PFSK-1 (cell line): ENCODE results near the gene BRD7.

Source experiments
- POLR2AphosphoS5 ChIP-seq: IDR thresholded peaks from 2 replicates; pipeline ENCODE4 v1.6.1; 2012; ENCODE audit warnings: low read depth, mild to moderate bottlenecking, control low read depth, low read length, moderate library complexity
- TAF1 ChIP-seq: IDR thresholded peaks from 2 replicates; pipeline ENCODE4 v1.6.1; 2012; ENCODE audit warnings: low read length, control low read depth, borderline replicate concordance; ENCODE audit not compliant: insufficient read depth
- TF ChIP-seq, protein P1 (sequence below), 2 experiments: IDR thresholded peaks; 2 replicates each; pipeline versions ENCODE4 v1.6.1 to v1.8.0; 2011 to 2012; ENCODE audit warnings: low read depth in 2 of 2, low read length in 2 of 2, control low read depth in 1 of 2, inconsistent platforms in 1 of 2, mild to moderate bottlenecking in 1 of 2, moderate library complexity in 1 of 2; ENCODE audit not compliant: insufficient read depth in 1 of 2

DNA sequence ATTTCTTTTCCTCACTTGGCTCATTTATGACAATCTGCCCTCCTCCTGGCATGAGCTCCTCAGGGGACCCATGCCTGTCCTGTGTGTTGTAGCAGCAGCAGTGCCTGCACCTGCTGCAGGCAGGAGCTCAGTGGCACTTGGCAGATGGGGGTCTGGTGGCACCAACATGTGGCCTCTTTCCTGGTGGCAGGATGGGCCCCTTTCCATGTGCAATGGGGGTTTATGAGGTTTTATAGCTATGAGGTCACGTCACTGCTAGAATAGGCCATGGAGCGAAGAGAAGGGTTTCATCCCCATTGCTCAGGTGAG lies 95.5 kb downstream of the BRD7 start:
- no peak for TF ChIP-seq POLR2AphosphoS5
- no peak for TF ChIP-seq TAF1
- TF ChIP-seq, protein P1, sequence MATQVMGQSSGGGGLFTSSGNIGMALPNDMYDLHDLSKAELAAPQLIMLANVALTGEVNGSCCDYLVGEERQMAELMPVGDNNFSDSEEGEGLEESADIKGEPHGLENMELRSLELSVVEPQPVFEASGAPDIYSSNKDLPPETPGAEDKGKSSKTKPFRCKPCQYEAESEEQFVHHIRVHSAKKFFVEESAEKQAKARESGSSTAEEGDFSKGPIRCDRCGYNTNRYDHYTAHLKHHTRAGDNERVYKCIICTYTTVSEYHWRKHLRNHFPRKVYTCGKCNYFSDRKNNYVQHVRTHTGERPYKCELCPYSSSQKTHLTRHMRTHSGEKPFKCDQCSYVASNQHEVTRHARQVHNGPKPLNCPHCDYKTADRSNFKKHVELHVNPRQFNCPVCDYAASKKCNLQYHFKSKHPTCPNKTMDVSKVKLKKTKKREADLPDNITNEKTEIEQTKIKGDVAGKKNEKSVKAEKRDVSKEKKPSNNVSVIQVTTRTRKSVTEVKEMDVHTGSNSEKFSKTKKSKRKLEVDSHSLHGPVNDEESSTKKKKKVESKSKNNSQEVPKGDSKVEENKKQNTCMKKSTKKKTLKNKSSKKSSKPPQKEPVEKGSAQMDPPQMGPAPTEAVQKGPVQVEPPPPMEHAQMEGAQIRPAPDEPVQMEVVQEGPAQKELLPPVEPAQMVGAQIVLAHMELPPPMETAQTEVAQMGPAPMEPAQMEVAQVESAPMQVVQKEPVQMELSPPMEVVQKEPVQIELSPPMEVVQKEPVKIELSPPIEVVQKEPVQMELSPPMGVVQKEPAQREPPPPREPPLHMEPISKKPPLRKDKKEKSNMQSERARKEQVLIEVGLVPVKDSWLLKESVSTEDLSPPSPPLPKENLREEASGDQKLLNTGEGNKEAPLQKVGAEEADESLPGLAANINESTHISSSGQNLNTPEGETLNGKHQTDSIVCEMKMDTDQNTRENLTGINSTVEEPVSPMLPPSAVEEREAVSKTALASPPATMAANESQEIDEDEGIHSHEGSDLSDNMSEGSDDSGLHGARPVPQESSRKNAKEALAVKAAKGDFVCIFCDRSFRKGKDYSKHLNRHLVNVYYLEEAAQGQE (IDR thresholded peaks at IDR 0.05; ENCODE audit: insufficient read depth in 1 of 2, low read depth in 2 of 2, low read length in 2 of 2) = no peak
